MM.1S (cell line): Measurements from ENCODE around the gene DDX51.

Experiments used
- CTCF ChIP-seq: fragments of 300-600 bp; sonication (generic); IDR thresholded peaks from 2 replicates; pipeline ENCODE4 v1.5.1; 2016; ENCODE audit warnings: antibody characterized with exemption, low read length, mixed read lengths
- EZH2phosphoT487 ChIP-seq: fragments of 300-600 bp; sonication (generic); IDR thresholded peaks from 2 replicates; pipeline ENCODE4 v1.6.1; 2018; ENCODE audit warnings: antibody characterized with exemption, low read length

- TF ChIP-seq CTCF: no peak
- TF ChIP-seq EZH2phosphoT487: no peak
Observed at GRCh38 chr12:132089407-132089910, 54.7 kb downstream of the DDX51 start.
